Esophagus (tissue), 2 donors: ENCODE data around the gene SCAPER. TPM values are rescaled to one million over a fixed set of nuclear protein-coding genes. Genes with fewer than 3 reads are reported as not detected.

Experiments used
- H3K27ac ChIP-seq, 2 donors: one replicate each; pipeline ENCODE4 v1.5.1; 2013; ENCODE audit warnings: low read depth in 2 of 2, mild to moderate bottlenecking in 2 of 2, inconsistent platforms in 1 of 2, low read length in 1 of 2, moderate library complexity in 1 of 2
- H3K27me3 ChIP-seq, 2 donors: one replicate each; pipeline ENCODE4 v1.6.1; 2013; ENCODE audit warnings: low read length in 2 of 2, control low read depth in 1 of 2, mild to moderate bottlenecking in 1 of 2; ENCODE audit not compliant: insufficient read depth in 2 of 2, control insufficient read depth in 1 of 2
- H3K36me3 ChIP-seq, 2 donors: one replicate each; pipeline ENCODE4 v1.6.1; 2013; ENCODE audit warnings: low read length in 1 of 2; ENCODE audit not compliant: control insufficient read depth in 2 of 2, insufficient read depth in 2 of 2
- H3K4me1 ChIP-seq, 2 donors: one replicate each; pipeline ENCODE4 v1.6.1; 2013; ENCODE audit warnings: low read length in 1 of 2; ENCODE audit not compliant: control insufficient read depth in 2 of 2, insufficient read depth in 2 of 2
- H3K4me3 ChIP-seq, 2 donors: one replicate each; pipeline ENCODE4 v1.5.1; 2013; ENCODE audit warnings: low read length in 2 of 2, mild to moderate bottlenecking in 2 of 2, low read depth in 1 of 2, moderate library complexity in 1 of 2
- H3K9me3 ChIP-seq, 2 donors: one replicate each; pipeline ENCODE4 v1.6.1; 2013; ENCODE audit warnings: mild to moderate bottlenecking in 2 of 2, low read depth in 1 of 2, low read length in 1 of 2, moderate library complexity in 1 of 2; ENCODE audit not compliant: control insufficient read depth in 2 of 2, insufficient read depth in 1 of 2
- WGBS, 2 donors: extraction: QIAGEN DNeasy Blood & Tissue Kit; methylation state at CpG; one replicate each; pipeline ENCODE4 v1.1.7; 2013; 5-methylcytosine and 5-hydroxymethylcytosine counted together
- polyA plus RNA-seq, 2 donors: library from polyadenylated mRNA; stranded (reverse); fragments of 200-250 nt; gene quantifications; one replicate each; pipeline ENCODE4 v1.2.3, GENCODE V29; 2013
- donor health status: healthy with polysubstance abuse.
- donor health status: Bipolar disorder and iron deficiency.

The SCAPER gene
- polyA plus RNA-seq, 2 donors, result 4.3 to 6.1 TPM

- H3K4me1 ChIP-seq, result no peaks in the 10 kb centered on the region
- no peak overlapping the region for H3K27ac ChIP-seq
- H3K9me3 ChIP-seq, result no peaks in the 10 kb centered on the region
- 95 to 96% methylated on average over 1 of the region's 1 CpG for WGBS, 2 donors
- peaks cover 0 to 3% of the 10 kb centered on the region in 2 donors for H3K36me3 ChIP-seq
- H3K4me3 ChIP-seq, result no peak overlapping the region
- H3K27me3 ChIP-seq, result no peaks in the 10 kb centered on the region
These were observed 552.0 kb downstream of the SCAPER start for GRCh38 chr15:76353023-76353577.

DNA sequence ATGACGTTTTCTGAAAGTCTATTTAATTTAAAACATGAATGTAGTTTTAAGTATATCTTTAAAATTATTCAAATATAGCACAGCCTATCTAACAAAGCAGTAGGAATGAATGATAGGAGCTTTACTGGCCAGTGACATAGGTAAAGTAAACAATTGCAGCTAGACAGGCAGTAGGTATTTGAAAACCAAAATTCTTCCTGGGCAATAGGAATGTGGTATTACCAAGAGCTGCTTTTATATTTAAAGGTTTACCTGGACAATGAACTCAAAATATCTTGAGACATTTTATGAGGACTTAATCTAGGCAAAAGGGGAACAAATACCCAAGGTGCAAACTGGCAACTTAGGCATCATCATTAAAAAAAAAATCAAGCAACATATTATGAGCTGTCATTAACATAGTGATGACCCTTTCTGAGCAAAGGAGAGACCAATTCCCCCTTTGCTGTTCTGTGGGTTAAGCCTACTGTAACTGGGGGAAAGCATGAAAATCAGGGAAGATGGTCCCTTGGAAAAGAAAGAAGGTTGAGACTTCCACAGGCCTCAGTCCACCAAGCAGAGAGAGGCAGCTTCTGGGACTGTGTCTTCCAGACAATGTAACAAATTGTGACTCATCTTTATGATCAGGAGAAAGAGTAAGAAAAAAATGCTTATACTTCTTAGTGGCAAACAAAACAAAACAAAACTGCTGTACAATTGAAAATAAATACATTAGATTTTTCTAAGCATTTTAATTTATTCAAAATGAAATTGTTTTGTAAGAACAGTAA, 555.7 kb downstream of the SCAPER start:
- Histone ChIP-seq H3K9me3 (no peaks in the 10 kb centered on the region), H3K27ac (no peak overlapping the region), H3K27me3 (peaks cover 0 to 8% of the 10 kb centered on the region in 2 donors), H3K4me1 (peaks cover 0 to 9% of the 10 kb centered on the region in 2 donors), H3K36me3 (no peaks in the 10 kb centered on the region), H3K4me3 (no peak overlapping the region)
- WGBS, 2 donors, result 88 to 95% methylated on average over 1 of the region's 1 CpG

- Histone ChIP-seq H3K4me1 (peaks cover 4 to 9% of the 10 kb centered on the region in 2 donors), H3K27ac (no peak overlapping the region), H3K9me3 (no peaks in the 10 kb centered on the region), H3K27me3 (peaks cover 0 to 19% of the 10 kb centered on the region in 2 donors), H3K36me3 (no peaks in the 10 kb centered on the region), H3K4me3 (peak overlapping the region; percentile 22 to 75)
- WGBS, 2 donors, result 79 to 80% methylated on average over 13 of the region's 13 CpGs
These were observed 557.6 kb downstream of the SCAPER start for GRCh38 chr15:76347482-76348055.

GRCh38 chr15:76346669-76347481, 558.3 kb downstream of the SCAPER start:
- no peaks in the 10 kb centered on the region for H3K9me3 ChIP-seq
- H3K36me3 ChIP-seq, result no peaks in the 10 kb centered on the region
- H3K27ac ChIP-seq, result peak overlapping the region in 1 of 2 donors; percentile 32
- 18 to 19% methylated on average over 65 to 74 of the region's 74 CpGs for whole genome bisulfite sequencing, 2 donors
- H3K4me3 ChIP-seq, result peak overlapping the region; percentile 60 to 75
- peaks cover 0 to 23% of the 10 kb centered on the region in 2 donors for H3K27me3 ChIP-seq
- H3K4me1 ChIP-seq, result peaks cover 6 to 9% of the 10 kb centered on the region in 2 donors

GRCh38 chr15:76345880-76346668, 559.1 kb downstream of the SCAPER start:
- peak overlapping the region in 1 of 2 donors; percentile 40 for H3K27ac ChIP-seq

GRCh38 chr15:76345583-76345879, 559.6 kb downstream of the SCAPER start:
- Histone ChIP-seq H3K27me3 (peaks cover 0 to 23% of the 10 kb centered on the region in 2 donors), H3K27ac (no peak overlapping the region), H3K9me3 (no peaks in the 10 kb centered on the region), H3K4me1 (peaks cover 14 to 15% of the 10 kb centered on the region in 2 donors), H3K4me3 (peak overlapping the region in 1 of 2 donors; percentile 75), H3K36me3 (no peaks in the 10 kb centered on the region)
- WGBS, 2 donors, result 21 to 33% methylated on average over 7 of the region's 7 CpGs

More at GRCh38 chr15:76345880-76346668, 559.1 kb downstream of the SCAPER start:
- WGBS, 2 donors, result 2% methylated on average over 59 to 65 of the region's 65 CpGs
- no peaks in the 10 kb centered on the region for H3K36me3 ChIP-seq
- H3K27me3 ChIP-seq, result peaks cover 0 to 23% of the 10 kb centered on the region in 2 donors
- peaks cover 9 to 10% of the 10 kb centered on the region in 2 donors for H3K4me1 ChIP-seq
- H3K4me3 ChIP-seq, result peak overlapping the region; percentile 60 to 75
- H3K9me3 ChIP-seq, result no peaks in the 10 kb centered on the region

DNA sequence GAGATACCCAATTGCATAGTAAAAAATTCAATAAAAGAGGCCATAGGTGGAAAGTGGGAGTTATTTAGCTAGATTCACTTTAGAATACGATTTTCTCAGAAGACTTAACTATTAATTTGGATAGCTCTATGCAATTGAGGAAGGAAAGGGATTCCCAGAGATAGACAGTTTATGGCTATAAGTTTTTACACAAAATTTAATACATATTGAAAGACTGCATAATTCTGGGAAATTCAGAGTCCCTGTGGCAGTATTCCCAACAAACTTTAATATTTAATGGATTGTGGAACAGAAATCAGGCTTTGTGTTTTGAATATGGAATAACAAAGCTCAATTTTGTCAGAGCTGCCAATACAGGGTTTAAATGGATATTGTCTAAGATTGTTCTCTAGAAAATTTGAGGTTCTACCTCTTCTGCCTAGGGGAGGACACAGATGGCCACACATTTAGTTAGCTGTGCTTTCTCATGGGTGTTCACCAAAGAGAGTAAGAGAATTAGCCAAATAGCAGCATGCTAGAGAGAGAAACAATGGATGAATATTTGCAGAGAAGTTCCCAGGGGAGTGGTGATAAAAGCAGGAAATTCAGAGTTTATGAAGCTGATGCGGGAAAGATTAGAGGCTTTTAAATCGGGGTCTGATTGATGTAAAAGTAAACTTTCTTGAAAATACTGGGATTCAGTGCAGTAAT, 560.1 kb downstream of the SCAPER start:
- WGBS, 2 donors, result 41 to 53% methylated on average over 3 of the region's 3 CpGs
- Histone ChIP-seq H3K36me3 (no peaks in the 10 kb centered on the region), H3K4me1 (peaks cover 14 to 20% of the 10 kb centered on the region in 2 donors), H3K27ac (no peak overlapping the region), H3K27me3 (peaks cover 0 to 27% of the 10 kb centered on the region in 2 donors), H3K4me3 (no peak overlapping the region), H3K9me3 (no peaks in the 10 kb centered on the region)

DNA sequence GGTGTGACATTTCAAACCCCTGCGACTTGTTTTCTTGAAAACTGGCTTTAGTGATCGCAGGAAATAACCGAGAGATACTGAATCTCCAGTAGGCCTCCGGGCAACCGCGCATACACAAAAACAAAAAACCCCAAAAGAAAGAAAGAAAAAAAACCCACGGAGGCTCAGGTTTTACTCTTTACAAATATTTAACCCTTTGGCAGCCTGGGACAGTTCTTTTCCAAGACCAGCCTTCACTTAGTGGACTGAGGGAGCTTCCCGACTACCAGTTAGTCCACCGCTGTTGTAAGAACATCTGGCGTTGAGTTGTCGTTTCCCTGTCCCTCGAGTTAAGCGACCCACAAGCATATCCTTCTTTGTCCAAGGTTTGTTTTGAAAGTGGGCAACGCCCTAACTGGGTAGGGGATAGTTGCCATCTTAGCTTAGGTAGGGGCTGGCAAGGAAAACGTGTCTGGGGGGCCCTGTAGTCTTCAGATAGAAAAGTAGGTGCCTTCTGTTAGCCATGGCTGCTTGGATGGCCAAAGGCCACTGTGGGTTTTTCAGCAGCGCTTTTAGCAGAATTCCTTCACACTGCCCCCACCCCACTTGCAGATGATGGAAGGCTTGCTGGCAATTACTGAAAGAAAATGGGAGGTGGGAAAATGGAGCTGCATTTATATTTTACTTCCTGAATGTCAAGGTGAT, 561.7 kb downstream of the SCAPER start:
- H3K4me3 ChIP-seq, result no peak overlapping the region
- H3K27me3 ChIP-seq, result peaks cover 0 to 39% of the 10 kb centered on the region in 2 donors
- H3K27ac ChIP-seq, result no peak overlapping the region
- peaks cover 16 to 20% of the 10 kb centered on the region in 2 donors for H3K4me1 ChIP-seq
- 40 to 58% methylated on average over 16 of the region's 16 CpGs for WGBS, 2 donors
- H3K9me3 ChIP-seq, result no peaks in the 10 kb centered on the region
- H3K36me3 ChIP-seq, result no peaks in the 10 kb centered on the region
